Measurements from ENCODE around the gene TMEM214.
A peak's percentile ranks its signal among the peaks of the same experiment; 100 is the strongest.

Gene TMEM214

GRCh38 chr2:27010139-27010538, 22.6 kb upstream of the TMEM214 start:
- no peak for DNase-seq (ENCODE audit: low read depth)

GRCh38 chr2:27013738-27014137, 19.0 kb upstream of the TMEM214 start:
- DNase-seq (ENCODE audit: low read depth): no peak

DNA sequence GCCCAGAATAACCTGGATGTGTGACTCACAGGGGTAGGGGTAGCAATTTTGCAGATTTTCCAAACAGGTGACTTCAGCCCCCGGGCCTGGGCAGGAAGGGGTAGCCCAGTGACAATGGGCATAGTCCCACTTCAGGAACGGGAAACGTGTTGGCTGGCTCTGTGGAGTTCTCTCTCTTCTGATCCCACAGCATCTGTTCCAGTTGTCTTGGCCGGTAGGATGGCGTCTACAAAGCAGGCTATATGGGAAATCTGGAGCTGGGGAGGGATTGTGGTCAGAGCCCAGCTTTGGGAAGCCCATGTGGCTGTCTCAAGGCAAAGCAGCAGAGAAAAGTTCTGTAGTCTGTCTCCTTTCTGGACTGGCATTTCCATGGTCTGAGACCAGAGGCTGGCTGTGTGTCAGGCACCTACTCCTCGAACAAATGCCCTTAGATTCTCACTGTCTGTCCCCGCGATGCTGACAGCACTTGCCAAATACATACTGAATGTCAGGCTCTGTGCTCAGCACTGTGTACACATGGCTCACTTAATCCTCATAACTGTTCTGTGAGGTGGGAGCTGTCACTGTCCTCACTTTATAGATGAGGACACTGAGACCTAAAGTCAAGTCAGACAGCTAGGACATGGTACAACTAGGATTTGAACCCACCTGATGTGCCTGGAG, 17.9 kb upstream of the TMEM214 start:
- DNase-seq (ENCODE audit: low read depth): no peak

GRCh38 chr2:27016801-27017325, 15.9 kb upstream of the TMEM214 start:
- peak; percentile 62 for DNase-seq (ENCODE audit: low read depth)

DNA sequence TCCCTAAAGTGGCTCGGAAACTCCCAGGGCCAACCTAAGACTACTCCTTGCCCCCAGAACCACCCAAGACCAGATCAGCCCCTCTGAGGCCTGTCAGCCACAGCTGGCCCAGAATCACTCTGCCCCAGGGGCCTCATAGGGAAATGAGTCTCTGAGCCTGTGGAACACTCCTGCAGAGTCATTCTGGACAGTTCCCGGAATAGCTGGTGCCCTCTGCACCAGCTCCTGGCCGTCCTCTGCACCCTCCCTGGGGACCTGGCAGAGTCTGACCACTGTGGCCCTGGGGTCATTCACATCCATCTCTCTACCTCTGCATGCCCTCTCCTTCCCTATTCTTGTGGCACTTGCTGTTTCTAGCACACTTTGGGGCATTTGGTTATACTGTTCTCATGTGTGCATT, 14.6 kb upstream of the TMEM214 start:
- no peak for DNase-seq (ENCODE audit: low read depth)

GRCh38 chr2:27019459-27019858, 13.3 kb upstream of the TMEM214 start:
- no peak for DNase-seq (ENCODE audit: low read depth)

- peak; percentile 81 for DNase-seq (ENCODE audit: low read depth)
These were observed 12.6 kb upstream of the TMEM214 start for GRCh38 chr2:27019931-27020855.

DNA sequence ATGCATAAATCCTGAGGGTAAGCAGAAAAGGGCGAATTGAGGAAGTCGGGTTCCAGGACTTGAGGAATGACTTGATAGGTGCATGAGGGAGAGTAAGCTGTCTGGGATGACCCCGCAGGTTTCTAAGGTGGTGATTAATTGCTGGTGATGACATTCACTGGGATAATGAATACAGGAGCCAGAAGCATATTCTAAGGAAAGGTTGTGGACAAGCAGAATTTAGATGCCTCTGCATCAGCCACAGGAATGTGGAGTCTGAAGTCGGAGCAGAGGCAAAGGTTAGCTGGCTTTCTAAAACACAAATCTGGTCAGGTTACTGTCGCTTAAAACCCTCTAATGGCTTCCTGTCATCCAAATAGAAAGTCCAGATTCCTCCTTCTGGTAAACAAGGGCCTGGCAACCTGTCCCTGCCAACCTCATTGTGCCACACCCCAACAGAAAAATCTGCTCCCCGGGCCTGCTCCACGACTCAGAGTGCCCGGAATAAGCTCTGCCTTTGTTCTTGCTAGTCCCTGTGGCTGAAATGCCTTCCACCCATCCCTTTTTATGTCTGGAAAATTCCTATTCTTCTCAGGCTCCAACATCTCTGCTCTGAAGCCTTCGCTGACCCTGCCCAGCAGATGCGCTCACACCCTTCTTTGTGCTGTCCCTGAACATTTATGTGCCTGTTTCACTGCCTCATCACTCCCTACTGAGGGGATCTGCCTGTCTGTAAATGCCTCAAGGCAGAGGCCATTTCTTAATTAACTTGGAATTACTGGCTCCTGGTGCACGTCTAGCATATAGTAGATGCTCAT, 11.3 kb upstream of the TMEM214 start:
- peak; percentile 59 for DNase-seq (ENCODE audit: low read depth)

DNA sequence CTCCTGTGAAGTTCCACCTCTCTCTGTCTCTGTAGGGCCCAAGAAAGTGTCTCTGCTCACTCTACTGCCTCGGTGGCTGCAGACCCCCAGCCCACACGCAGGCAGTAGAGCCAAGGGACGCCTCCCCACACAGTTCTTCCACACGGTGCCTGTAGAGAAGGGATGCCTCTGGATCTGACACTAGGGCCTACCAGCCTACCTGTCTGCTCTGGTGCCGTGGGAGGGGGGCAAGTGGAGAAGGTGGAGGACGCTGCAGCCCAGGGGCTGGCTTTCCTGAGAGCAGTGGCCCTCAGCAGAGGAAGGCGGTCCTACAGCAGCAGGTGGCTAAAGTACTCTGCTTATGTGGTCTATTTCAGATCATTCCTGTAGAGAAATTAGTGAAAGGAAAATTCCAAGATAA, 9.0 kb upstream of the TMEM214 start:
- no peak for DNase-seq (ENCODE audit: low read depth)

DNA sequence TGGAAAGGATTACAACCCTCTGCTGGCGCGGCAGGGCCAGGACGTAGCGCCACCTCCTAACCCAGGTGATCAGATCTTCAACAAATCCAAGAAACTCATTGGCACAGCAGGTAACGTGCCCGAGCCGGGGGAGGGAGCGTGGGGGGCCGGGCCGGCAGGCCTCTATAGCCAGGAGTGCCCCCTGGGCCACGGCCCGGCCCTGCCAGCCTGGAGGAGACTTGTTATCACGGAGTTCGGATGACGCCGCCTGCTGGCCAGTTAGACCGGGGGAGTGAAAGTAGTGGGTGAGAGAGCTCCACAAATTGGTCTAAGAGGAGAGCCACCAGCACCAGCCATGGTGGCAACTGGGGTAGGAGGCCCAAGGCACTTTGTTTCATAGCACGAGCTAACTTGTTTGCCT, 8.6 kb upstream of the TMEM214 start:
- no peak for DNase-seq (ENCODE audit: low read depth)

GRCh38 chr2:27024812-27025211, 8.0 kb upstream of the TMEM214 start:
- DNase-seq (ENCODE audit: low read depth): no peak

DNA sequence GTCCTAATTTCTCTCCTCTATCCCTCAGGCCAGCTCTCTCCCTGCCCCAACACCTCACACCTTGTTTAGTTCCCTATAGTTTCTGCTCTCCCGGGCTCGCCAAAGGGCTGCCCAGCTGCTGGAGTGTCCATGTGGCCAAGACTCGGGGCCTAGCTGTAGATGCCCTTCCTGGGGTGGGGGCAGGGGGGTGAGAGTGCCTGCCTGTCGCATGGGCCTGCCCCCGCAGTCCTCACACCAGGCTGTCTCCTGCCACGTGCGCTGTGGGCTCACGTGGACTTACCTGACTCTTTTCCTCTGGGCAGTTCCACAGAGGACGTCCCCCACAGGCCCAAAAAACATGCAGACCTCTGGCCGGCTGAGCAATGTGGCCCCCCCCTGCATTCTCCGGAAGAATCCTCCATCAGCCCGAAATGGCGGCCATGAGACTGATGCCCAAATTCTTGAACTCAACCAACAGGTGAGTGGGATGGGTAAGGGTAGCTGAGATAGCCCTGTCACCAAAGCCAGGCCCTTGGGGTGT, 7.4 kb upstream of the TMEM214 start:
- DNase-seq (ENCODE audit: low read depth): no peak

DNA sequence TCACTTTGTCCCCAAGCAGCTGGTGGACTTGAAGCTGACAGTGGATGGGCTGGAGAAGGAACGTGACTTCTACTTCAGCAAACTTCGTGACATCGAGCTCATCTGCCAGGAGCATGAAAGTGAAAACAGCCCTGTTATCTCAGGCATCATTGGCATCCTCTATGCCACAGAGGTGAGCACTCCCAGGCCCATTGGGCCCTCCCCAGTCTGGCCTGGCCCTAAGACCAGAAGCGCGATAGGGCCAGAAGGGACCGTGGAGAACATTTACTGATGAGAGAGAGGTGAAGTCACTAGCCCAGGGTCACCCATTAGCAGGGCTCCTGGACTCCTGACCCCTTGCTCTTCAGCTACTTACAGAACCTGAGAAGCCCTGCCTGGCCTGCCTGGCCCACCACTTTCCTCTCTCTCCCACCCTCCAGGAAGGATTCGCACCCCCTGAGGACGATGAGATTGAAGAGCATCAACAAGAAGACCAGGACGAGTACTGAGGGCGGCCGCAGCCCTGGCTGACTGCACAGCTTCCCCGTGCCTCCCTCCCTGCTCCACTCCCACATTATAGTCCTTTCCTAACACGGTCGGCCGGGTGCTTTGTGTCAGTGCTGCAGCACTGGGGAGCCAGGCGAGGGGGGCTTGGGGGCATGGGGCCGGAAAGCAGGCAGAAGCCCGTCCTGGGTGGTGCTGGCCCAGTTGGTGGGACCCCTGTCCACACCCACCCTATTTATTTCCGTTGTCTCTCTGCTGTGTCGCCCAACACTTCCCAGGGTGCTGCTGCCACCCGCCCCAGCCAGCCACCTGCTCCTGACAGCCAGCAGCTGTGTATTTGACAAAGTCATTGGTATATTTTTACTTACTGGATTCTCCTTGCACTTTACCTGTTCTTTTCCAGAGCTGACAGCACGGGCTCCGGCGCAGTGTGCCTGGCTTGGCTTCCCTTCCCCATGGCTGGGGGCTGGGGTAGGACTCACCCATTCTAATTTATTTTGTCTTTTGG, 6.6 kb upstream of the TMEM214 start:
- DNase-seq (ENCODE audit: low read depth): no peak

DNA sequence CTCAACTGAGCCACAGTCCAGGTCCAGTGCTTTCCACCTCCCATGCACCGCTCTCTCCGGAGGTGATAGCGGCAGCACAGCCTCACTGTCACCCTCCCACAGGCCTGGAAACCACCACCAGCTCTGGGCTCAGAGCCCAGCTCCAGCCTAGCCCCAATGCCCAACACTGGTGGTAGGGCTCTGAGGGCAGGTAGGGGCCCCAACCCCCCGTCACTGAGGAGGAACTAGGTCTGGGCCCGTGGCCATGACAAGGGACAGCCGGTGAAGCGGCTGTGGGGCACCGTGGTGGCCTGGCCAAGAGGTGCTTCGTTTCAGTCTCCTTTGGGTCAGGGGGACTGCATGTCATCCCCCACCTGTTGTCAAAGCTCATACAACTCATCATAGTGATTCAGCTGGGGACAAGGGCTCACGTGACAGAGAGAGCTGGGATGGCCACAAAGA, 5.5 kb upstream of the TMEM214 start:
- no peak for DNase-seq (ENCODE audit: low read depth)

DNA sequence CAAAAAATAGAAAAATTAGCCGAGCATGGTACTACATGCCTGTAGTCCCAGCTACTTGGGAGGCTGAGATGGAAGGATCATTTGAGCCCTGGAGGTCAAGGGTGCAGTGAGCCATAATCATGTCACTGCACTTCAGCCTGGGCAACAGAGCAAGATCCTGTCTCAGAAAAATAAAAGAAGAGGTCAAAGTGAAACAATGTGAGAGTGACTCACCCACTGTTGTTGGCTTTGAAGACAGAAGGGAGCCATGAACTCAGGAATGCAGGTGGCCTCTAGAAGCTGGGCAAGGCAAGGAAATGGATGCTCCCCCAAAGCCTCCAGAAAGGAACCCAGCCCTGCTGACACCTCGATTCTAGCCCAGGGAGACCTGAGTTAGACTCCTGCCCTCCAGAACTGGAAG, 3.7 kb upstream of the TMEM214 start:
- no peak for DNase-seq (ENCODE audit: low read depth)

DNA sequence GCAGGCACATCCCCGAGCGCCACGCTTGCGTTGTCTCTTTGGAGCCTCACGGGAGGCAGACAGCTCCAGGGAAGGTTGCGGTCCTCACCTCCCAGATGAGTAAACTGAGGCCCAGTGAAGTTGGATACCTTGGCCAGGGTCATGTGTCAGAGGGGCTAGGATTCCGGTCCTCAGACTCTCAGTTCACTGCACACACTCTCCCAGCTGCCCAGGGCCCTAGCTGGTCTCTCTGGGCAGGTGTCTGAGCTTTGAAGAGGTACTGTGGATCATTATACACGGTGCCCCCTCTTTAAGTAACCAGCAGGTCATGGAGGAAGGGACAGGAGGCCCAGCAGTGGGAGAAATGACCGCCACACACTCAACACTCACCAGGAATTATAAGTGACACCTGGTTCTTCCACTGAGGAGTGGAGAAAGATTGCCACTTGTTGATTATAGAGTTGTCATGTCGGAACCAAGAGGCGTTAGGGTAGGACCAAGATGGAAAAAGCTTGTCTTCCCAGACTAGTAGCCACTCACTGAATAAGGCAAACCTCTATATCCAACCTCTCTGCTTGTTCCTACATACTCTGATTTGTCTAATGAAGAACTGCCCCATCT, 588 bp downstream of the TMEM214 start:
- no peak for DNase-seq (ENCODE audit: low read depth)

DNA sequence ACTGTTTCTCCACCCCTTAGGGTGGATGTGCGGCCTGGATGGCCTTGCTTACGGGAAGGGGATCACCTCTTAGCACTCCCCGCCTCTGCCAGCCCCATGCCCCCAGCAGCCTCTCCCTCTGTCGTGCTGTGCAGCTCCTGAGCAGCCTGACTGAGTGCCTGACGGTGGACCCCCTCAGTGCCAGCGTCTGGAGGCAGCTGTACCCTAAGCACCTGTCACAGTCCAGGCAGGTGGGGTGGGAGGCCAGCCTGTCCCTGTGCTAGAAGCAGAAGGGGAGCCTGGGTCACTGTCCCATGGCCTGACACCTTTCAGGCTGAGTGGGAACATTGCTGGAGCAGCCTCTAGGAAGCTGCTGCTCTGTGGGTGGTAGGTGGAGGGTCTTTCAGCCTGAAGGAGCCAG, 5.2 kb downstream of the TMEM214 start:
- no peak for DNase-seq (ENCODE audit: low read depth)

DNA sequence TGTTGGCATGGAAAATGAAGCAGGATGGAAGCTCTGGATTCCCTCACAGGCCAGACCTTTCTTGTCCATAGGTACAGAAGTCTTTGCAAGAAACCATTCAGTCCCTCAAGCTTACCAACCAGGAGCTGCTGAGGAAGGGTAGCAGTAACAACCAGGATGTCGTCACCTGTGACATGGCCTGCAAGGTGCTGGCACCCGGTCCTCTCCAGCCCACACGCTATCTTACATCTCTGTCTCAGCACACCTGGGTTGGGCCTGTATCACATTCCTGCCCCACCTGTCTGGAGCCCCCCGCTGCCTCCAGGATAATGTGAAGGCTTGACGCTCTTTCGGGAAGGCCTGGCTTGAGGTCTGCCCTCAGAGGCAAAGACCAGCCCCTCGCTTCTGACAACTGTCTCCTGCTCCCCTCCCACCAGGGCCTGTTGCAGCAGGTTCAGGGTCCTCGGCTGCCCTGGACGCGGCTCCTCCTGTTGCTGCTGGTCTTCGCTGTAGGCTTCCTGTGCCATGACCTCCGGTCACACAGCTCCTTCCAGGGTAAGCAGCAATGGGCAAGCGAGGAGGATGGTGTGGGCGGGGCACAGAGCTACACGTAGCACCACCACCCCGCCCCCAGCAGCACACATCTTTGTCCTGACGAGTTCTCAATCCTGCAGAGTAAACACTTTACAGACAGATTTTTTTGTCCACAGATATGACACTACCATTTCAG, 6.0 kb downstream of the TMEM214 start:
- no peak for DNase-seq (ENCODE audit: low read depth)

DNA sequence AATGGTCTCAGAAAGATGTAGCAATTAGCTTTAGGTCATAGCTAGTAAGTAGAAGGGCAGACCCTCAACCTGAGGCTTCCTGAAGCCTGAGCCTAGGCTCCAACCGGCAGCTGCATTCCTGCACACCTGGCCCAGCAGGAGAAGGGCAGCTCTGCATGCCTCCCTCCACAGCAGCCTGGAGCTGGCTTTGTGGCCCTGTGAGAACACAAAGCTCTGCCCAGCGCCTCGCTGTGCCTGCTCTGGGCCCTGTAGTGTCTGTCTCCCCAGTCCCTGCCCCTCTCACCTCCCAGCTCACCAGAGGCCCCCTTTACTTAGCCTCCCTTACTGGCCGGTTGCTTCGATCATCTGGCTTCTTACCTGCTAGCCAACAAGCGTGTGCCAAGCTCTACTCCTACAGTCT, 6.7 kb downstream of the TMEM214 start:
- no peak for DNase-seq (ENCODE audit: low read depth)

GRCh38 chr2:27039871-27040270, 7.1 kb downstream of the TMEM214 start:
- no peak for DNase-seq (ENCODE audit: low read depth)

Measured in amniotic epithelial cell (primary cell).